Measurements from ENCODE around the gene EPN1.

The EPN1 gene

GRCh38 chr19:55689411-55690108 lies 14.5 kb downstream of the EPN1 start:
- peaks cover 29% of the 10 kb centered on the region; the same call in 1 of the 2 replicates for H3K36me3 ChIP-seq (ENCODE audit: insufficient read depth, low read length)
- no peak overlapping the region for H3K9ac ChIP-seq (ENCODE audit: insufficient read length)
- TF ChIP-seq FOXP2 (optimal IDR thresholded peaks at IDR 0.05; ENCODE audit: control extremely low read depth, extremely low read length, insufficient read depth): no peak
- no peak for TF ChIP-seq POLR2AphosphoS5 (IDR thresholded peaks at IDR 0.05; ENCODE audit: borderline replicate concordance, low read depth, low read length)
- no peak for TF ChIP-seq EZH2 (IDR thresholded peaks at IDR 0.05)
- H3K27ac ChIP-seq: no peak overlapping the region
- H3K4me3 ChIP-seq: no peak overlapping the region
- no peak for DNase-seq (ENCODE audit: low read depth, low spot score)
- no peaks in the 10 kb centered on the region for H3K9me3 ChIP-seq (ENCODE audit: low read depth, low read length)

DNA sequence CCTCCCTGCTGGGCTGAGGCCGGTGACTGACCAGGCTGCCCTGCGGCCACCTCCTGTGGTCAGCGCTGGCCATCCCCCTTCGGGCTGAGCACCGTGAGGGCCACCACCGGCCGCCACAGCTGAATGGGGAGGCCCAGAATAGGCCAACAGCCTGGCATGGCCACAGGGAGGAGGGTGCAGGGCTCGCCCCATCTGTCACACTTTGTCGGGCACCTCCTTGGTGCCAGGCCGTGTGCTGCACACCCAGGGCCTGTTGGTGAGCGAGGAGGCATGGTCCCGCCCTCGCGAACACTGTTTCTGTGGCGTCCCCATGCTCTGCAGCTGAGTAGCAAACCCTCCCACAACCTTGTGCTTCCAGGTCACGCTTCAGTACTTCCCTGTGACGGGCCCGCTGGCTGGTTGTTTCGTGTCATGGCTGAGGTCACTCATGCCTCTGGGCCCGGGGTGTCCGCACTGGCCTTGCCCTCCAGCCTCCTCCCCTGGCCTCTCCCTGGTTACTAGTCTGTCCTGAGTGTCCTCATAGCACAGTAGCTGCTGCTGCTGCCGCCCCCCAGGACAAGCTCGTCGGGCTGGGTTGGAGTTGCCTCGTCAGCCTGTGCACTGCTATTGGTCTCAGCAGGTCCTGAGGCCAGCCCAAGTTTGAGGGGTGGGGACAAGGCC lies 15.2 kb downstream of the EPN1 start:
- Histone ChIP-seq H3K9me3 (ENCODE audit: low read depth, low read length) (no peaks in the 10 kb centered on the region), H3K36me3 (ENCODE audit: insufficient read depth, low read length) (peaks cover 30% of the 10 kb centered on the region; the same call in 1 of the 2 replicates), H3K4me3 (no peak overlapping the region), H3K27ac (no peak overlapping the region), H3K9ac (ENCODE audit: insufficient read length) (no peak overlapping the region)
- TF ChIP-seq POLR2AphosphoS5 (IDR thresholded peaks at IDR 0.05; ENCODE audit: borderline replicate concordance, low read depth, low read length): no peak
- TF ChIP-seq EZH2 (IDR thresholded peaks at IDR 0.05): no peak
- no peak for TF ChIP-seq FOXP2 (optimal IDR thresholded peaks at IDR 0.05; ENCODE audit: control extremely low read depth, extremely low read length, insufficient read depth)
- DNase-seq (ENCODE audit: low read depth, low spot score): no peak

DNA sequence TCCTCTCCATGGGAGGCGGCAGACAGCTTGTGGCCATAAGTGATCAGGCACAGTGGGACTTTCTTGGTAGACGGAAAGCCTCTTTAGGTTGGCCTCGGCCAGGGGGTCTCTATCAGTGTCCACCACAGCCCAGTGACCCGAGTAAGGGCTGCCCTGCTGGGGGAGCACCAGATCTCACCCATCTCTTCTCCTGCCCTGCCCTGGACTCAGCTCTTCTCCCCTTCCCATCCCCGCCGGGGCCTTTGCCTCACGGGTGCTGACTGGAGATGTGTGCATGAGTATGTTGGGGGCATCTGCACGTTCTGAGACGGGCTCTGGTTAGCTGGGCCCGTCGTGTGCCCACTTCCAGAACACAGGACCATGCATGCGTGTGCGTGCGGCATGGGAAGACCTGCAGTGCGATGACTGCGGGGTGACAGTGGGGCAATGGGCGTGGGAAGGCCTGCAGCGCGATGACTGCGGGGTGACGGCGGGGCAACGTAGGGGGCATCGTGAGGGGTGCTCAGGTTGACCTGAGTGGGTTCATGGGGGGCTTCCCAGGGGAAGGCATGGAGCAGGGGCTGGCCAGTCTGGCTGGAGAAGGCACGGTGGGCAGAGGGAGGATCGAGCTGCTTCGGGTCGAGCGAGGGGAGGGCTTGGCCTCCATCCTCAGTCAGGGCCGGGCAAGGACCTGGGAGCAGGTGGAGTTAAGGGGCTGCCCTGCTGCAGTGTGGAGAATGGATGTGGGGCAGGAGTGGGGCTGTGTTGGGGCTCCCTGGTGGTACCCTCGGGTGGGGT lies 15.9 kb downstream of the EPN1 start:
- H3K4me3 ChIP-seq: no peak overlapping the region
- H3K36me3 ChIP-seq (ENCODE audit: insufficient read depth, low read length): peaks cover 25% of the 10 kb centered on the region; the same call in 1 of the 2 replicates
- no peaks in the 10 kb centered on the region for H3K9me3 ChIP-seq (ENCODE audit: low read depth, low read length)
- no peak overlapping the region for H3K9ac ChIP-seq (ENCODE audit: insufficient read length)
- no peak overlapping the region for H3K27ac ChIP-seq
- no peak for DNase-seq (ENCODE audit: low read depth, low spot score)
- TF ChIP-seq FOXP2 (optimal IDR thresholded peaks at IDR 0.05; ENCODE audit: control extremely low read depth, extremely low read length, insufficient read depth): no peak
- no peak for TF ChIP-seq EZH2 (IDR thresholded peaks at IDR 0.05)
- TF ChIP-seq POLR2AphosphoS5 (IDR thresholded peaks at IDR 0.05; ENCODE audit: borderline replicate concordance, low read depth, low read length): no peak

GRCh38 chr19:55691561-55692481 lies 16.8 kb downstream of the EPN1 start:
- Histone ChIP-seq H3K9ac (ENCODE audit: insufficient read length) (no peak overlapping the region), H3K36me3 (ENCODE audit: insufficient read depth, low read length) (peaks cover 25% of the 10 kb centered on the region; the same call in 1 of the 2 replicates), H3K4me3 (no peak overlapping the region), H3K9me3 (ENCODE audit: low read depth, low read length) (no peaks in the 10 kb centered on the region), H3K27ac (no peak overlapping the region)
- DNase-seq (ENCODE audit: low read depth, low spot score): no peak
- TF ChIP-seq FOXP2 (optimal IDR thresholded peaks at IDR 0.05; ENCODE audit: control extremely low read depth, extremely low read length, insufficient read depth): no peak
- no peak for TF ChIP-seq EZH2 (IDR thresholded peaks at IDR 0.05)
- TF ChIP-seq POLR2AphosphoS5 (IDR thresholded peaks at IDR 0.05; ENCODE audit: borderline replicate concordance, low read depth, low read length): no peak

- no peaks in the 10 kb centered on the region for H3K9me3 ChIP-seq (ENCODE audit: low read depth, low read length)
- TF ChIP-seq POLR2AphosphoS5 (IDR thresholded peaks at IDR 0.05; ENCODE audit: borderline replicate concordance, low read depth, low read length): no peak
- TF ChIP-seq EZH2 (IDR thresholded peaks at IDR 0.05): no peak
- TF ChIP-seq FOXP2 (optimal IDR thresholded peaks at IDR 0.05; ENCODE audit: control extremely low read depth, extremely low read length, insufficient read depth): no peak
- no peak overlapping the region for H3K27ac ChIP-seq
- H3K36me3 ChIP-seq (ENCODE audit: insufficient read depth, low read length): peaks cover 25% of the 10 kb centered on the region; the same call in 1 of the 2 replicates
- no peak for DNase-seq (ENCODE audit: low read depth, low spot score)
- no peak overlapping the region for H3K4me3 ChIP-seq
- no peak overlapping the region for H3K9ac ChIP-seq (ENCODE audit: insufficient read length)
Observed at GRCh38 chr19:55692681-55693081, 17.7 kb downstream of the EPN1 start.

DNA sequence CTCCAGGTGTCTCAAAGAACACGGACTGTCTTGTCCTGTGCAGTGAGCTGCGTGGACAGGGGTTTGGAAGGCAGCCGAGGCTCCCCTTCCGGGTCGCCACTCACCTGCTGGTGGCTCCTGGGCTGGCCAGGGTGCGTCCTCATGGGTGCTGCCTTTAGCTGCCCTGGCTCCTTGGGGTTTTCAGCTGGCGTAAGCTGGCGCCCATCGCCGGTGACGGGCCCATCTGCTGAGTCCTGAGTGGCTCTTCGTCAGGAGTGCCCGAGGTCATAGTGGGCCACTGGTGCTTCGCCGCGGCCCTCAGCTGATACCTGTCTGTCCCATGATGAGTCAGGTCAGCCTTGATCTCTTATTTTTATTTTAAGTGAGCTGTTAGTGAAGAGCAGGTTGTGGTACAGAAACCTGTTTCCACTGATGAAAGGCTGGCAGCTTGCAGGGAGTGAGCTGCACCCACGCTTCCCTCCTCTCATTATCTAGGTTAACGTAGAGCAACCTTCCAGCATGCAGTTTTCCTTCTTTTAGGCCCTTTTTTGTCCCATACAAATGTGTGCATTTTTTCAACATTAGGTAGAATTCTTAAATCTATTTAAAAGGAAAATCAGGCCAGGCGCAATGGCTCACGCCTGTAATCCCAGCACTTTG lies 18.4 kb downstream of the EPN1 start:
- Histone ChIP-seq H3K36me3 (ENCODE audit: insufficient read depth, low read length) (peaks cover 25% of the 10 kb centered on the region; the same call in 1 of the 2 replicates), H3K9me3 (ENCODE audit: low read depth, low read length) (no peaks in the 10 kb centered on the region), H3K9ac (ENCODE audit: insufficient read length) (no peak overlapping the region), H3K27ac (no peak overlapping the region), H3K4me3 (no peak overlapping the region)
- TF ChIP-seq EZH2 (IDR thresholded peaks at IDR 0.05): no peak
- no peak for TF ChIP-seq FOXP2 (optimal IDR thresholded peaks at IDR 0.05; ENCODE audit: control extremely low read depth, extremely low read length, insufficient read depth)
- no peak for TF ChIP-seq POLR2AphosphoS5 (IDR thresholded peaks at IDR 0.05; ENCODE audit: borderline replicate concordance, low read depth, low read length)
- DNase-seq (ENCODE audit: low read depth, low spot score): no peak

- TF ChIP-seq FOXP2 (optimal IDR thresholded peaks at IDR 0.05; ENCODE audit: control extremely low read depth, extremely low read length, insufficient read depth): no peak
- no peak for TF ChIP-seq POLR2AphosphoS5 (IDR thresholded peaks at IDR 0.05; ENCODE audit: borderline replicate concordance, low read depth, low read length)
- no peak for TF ChIP-seq EZH2 (IDR thresholded peaks at IDR 0.05)
- Histone ChIP-seq H3K36me3 (ENCODE audit: insufficient read depth, low read length) (peaks cover 23% of the 10 kb centered on the region; the same call in 1 of the 2 replicates), H3K9me3 (ENCODE audit: low read depth, low read length) (no peaks in the 10 kb centered on the region), H3K4me3 (no peak overlapping the region), H3K9ac (ENCODE audit: insufficient read length) (no peak overlapping the region), H3K27ac (no peak overlapping the region)
- no peak for DNase-seq (ENCODE audit: low read depth, low spot score)
Observed at GRCh38 chr19:55694241-55694655, 19.2 kb downstream of the EPN1 start.
